HG02852 (cell line): ENCODE data around the gene LGALS4.
"Not testable (repeated sequence)": the region's sequence is repeated elsewhere in the genome, so short reads cannot be mapped to it uniquely, and the experiment has no call there.

Experiments
- ATAC-seq: cut with Tn5 transposase; IDR thresholded peaks from one replicate; pipeline ENCODE4 v1.9.1; 2021; ENCODE audit warnings: mild to moderate bottlenecking, moderate library complexity; ENCODE audit not compliant: unreplicated experiment

Gene LGALS4

GRCh38 chr19:38812841-38813320 lies at the start of gene LGALS4:
LGALS4 (minus strand) TSS chr19:38812945; CDS start chr19:38812886, 59 bp downstream.
- ATAC-seq = no peak

DNA sequence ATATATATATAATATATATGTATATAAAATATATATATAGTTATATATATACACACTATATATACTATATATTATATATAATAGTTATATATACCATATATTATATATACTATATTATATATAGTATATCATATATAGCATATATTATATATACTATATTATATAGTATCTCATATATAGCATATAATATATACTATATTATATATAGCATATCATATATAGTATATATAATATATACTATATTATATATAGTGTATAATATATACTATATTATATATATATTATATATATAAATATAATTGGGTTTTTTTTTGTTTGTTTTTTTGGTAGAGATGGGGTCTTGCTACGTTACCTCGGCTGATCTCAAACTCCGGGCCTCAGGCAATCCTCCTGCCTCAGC lies 48.6 kb upstream of the LGALS4 start:
- ATAC-seq = no peak

DNA sequence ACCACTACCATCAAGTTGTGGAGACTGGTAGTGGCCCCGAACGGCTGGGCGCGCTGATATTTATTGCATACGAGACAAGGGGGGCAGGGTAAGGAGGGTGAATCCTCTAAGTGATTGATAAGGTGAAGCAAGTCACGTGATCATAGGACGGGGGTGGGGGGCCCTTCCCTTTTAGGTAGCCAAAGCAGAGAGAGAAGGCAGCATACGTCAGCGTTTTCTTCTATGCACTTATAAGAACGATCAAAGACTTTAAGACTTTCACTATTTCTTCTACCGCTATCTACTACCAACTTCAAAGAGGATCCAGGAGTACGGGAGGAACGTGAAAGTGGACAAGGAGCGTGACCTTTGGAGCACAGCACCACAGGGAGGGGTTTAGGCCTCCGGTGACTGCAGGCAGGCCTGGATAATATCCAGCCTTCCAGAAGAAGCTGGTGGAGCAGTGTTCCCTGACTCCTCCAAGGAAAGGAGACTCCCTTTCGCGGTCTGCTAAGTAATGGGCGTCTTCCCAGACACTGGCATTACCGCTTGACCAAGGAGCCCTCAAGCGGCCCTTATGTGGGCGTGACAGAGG lies 47.0 kb upstream of the LGALS4 start:
- ATAC-seq = not testable (repeated sequence)

- ATAC-seq = no peak
These were observed 44.1 kb upstream of the LGALS4 start for GRCh38 chr19:38856813-38857212.

DNA sequence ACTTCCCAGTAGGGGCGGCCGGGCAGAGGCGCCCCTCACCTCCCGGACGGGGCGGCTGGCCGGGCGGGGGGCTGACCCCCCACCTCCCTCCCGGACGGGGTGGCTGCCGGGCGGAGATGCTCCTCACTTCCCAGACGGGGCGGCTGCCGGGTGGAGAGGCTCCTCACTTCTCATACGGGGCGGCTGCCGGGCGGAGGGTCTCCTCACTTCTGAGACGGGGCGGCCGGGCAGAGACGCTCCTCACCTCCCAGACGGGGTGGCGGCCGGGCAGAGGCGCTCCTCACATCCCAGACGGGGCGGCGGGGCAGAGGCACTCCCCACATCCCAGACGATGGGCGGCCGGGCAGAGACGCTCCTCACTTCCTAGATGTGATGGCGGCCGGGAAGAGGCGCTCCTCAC lies 43.0 kb upstream of the LGALS4 start:
- ATAC-seq = not testable (repeated sequence)

DNA sequence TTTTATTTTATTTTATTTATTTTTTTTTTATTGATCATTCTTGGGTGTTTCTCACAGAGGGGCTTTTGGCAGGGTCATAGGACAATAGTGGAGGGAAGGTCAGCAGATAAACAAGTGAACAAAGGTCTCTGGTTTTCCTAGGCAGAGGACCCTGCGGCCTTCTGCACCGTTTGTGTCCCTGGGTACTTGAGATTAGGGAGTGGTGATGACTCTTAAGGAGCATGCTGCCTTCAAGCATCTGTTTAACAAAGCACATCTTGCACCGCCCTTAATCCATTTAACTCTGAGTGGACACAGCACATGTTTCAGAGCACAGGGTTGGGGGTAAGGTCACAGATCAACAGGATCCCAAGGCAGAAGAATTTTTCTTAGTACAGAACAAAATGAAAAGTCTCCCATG lies 42.2 kb upstream of the LGALS4 start:
- not testable (repeated sequence) for ATAC-seq

DNA sequence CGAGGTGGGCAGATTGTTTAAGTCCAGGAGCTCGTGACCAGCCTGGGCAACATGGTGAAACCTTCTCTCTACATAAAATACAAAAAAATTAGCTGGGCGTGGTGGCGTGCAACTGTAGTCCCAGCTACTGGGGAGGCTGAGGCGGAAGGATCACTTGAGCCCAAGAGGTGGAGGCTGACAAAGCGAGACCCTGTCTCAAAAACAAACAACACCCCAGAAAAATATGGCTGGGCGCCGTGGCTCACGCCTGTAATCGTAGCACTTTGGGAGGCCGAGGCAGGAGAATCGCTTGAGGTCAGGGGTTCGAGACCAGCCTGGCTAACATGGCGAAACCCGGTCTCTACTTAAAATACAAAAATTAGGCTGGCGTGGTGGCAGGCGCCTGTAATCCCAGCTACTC lies 40.5 kb upstream of the LGALS4 start:
- ATAC-seq = no peak

GRCh38 chr19:38852231-38853044 lies 39.7 kb upstream of the LGALS4 start:
- ATAC-seq = no peak

- ATAC-seq = no peak
These were observed 39.0 kb upstream of the LGALS4 start for GRCh38 chr19:38851622-38852230.

DNA sequence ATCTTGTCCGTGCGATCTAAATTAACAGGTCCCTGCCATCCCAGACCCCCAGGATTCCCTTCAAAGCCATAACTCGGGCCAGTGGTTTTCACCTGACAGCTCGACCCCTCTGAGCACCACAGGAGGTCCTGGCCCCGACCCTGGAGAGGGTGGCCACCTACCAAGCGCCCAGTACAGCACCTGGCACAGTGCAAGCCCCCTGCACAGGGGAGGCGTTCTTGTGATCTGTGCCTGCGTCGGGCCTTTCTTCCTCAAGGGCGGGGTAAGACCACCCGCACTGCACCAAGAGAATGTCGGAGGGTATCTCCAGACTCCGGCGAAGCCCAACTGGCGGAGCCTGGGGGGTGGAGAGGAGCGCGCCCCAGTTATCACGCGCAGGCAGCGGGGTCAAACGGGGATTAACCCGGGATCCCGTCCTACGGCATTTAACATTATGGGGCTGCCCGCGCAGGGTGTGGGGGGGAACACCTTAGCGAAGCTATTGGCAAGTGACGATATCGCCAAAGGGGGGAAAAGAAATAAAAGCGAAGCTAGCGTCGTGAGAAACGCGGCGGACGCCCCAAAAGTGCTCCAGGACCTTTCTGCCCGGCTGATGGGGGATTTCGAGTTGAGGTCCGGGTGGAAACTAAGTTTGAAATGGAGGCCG lies 38.4 kb upstream of the LGALS4 start:
- no peak for ATAC-seq

DNA sequence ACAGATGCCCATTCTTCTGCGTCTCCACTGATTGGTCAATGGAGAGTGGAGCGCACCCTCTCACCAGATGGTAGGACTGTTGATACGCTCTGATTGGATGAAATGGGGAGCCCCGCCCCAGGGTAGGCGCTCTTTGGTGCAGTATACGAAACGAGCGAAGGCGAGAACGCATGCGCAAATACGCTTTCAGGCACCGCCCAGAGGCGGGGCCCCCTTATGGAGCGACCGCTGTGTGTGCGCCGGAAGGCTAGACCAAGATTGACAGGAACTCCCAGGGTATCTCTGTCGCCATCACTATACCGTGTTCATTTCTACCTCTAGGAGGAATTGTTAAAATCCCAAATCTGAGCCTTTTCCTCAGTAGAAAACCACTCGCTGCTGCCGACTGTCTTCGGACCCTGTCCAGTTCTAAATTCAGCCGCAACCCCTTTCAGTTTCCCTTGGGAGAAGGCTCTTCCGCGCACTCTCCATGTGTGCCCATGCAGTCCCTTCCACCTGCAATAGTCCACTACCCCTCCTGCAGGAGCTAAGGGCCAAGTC lies 37.8 kb upstream of the LGALS4 start:
- peak; percentile 68 for ATAC-seq

GRCh38 chr19:38849860-38850435 lies 37.2 kb upstream of the LGALS4 start, which contains the start of gene HNRNPL:
HNRNPL (minus strand) TSS chr19:38849986; CDS start chr19:38849966, 20 bp downstream.
- ATAC-seq = peak; percentile 54

DNA sequence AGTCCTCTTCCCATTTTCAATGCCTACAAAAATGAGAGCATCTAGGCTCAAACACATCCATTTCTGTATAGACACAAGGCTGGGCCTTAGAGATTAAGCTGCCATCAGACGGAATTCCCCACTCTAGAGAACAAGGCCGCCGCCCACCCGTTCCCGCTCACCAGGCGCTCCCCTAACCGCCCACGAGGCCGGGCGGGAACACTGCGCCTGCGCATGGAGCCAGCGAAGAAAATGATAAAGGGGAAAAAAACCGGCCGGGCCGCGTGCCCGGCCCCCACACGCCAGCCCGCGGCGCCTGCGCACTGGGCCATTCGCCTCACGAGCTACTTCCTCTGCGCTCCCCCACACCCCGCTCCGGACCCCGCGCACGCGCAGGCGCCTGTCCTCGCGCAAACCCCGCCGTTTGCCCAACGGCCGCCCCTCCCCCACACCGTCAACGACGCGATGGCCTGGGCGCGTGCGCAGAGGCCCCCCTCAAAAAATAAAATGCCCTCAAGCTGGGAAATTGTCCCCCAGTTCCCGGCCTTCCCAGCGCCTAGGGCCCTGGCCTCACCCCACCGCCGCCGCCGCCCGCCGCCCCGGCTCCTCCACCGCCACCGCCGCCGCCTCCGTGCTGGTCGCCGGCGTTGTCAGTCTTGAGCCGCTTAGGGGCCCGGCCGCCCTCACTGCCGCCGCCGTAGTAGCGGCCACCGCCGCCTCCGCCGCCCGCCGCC lies 36.6 kb upstream of the LGALS4 start:
- ATAC-seq = peak; percentile 24

DNA sequence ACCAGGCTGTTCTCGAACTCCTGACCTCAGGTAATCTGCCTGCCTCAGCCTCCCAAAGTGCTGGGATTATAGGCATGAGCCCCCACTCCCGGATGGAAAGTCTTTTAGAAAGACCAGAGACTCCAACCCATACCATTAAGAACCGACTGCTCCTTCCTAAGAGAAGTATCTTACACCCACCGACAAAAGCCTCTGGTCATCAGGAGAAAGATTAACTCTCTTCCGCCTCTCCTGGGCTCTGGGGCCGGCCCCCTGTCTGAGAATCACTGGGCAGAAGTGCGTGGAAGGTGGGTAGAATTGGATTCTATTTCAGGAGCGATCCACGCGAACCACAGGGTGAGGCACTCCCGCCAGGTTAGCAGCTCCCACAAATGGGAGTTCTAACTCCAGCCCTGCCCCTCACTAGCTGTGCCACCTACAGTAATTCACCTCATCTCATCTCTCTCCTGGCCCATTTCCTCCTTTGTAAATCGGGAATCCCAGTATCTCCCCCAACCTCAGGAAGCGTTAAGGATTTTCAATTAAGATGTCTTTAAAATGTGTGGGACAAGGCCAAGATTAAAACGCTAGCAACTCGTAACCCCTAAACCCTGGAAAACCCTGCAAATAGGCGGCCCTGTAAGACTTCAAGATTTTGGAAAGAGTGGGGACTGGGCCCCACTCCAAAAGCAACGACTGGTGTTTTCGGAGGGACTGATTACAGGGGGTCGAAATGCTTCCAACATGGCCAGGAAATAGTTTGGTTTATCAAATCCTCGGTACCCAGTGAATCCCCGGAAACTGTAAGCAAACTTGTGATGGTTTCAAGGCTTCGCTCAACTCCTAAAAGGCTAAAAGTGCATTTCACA lies 35.8 kb upstream of the LGALS4 start:
- ATAC-seq = no peak

DNA sequence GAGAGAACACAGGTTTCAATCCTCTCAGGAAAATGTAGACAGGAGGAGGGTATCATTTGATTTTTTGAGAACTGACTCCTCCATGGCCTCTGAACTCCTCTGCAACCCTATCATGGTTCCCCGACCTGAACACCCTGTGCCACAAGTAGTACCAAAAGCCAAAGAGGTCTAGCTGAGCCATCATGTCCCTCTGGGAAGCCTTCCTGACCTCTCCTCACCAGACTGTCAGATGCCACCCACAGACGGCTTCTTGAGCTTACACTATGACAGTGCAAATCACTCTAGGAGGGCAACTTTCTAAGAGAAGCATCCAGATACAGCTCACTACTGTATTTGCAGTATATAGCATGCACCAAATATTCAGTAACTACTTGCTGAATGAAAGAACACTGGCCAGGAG lies 33.4 kb upstream of the LGALS4 start:
- ATAC-seq = no peak

- ATAC-seq = no peak
These were observed 32.8 kb upstream of the LGALS4 start for GRCh38 chr19:38845374-38846024.

DNA sequence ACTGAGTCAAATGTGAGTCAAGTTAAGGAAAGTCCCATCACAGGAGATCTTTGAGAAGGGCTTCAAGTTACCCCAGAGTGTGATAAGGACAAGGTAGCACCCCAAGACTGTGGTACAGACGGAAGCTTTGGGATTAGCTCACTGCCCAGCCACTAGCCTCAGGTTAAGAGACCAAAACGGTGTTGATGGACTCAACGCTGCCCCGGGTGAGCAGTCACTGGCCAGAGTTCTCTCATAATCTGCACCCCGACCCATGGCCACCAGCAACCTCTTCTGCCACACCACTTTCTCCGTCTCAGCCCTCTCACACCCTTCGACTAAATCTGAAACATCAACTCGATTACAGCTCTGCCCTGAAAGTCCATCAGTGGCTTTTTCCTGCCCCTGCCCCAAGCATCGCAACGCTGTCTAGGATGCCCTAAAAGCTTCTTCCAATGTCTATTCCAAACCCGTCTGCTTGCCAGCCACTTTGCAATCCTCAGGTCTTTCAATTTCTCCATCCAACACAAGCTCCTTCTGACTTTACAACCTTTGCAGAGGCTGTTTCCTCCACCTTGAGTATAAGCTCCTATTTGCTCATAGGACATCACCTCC lies 31.4 kb upstream of the LGALS4 start:
- ATAC-seq = no peak

DNA sequence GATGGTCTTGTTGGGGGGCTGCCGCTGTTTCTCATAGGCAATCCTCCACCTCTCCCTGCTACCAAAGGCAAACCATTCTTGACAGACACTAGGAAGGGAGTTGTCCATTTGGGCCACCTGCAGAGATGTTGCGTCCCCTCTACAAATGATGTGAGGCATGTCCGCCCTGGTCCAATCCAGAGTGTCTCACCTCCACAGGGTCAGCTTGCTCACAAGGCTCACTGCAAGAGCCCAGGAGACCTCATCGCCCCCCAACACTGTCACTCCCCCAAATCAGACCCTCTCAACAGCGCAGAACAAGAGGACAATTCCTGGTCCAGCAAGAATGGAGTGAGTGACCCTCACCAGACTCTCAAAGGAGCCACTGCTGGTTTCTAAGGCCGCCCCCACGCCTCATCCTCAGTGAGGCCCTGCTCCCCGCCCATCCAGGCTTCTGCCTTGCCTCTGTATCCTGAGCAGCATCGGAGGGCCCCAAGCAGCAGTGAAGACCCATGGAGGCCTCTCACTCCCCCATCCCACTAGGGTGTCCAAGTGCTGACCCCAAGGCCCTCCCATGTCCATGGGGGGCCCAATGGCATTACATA lies 30.5 kb upstream of the LGALS4 start:
- no peak for ATAC-seq
